SK-N-SH (cell line): ENCODE data around the gene CALCOCO1.
"Not testable (repeated sequence)": the region's sequence is repeated elsewhere in the genome, so short reads cannot be mapped to it uniquely, and the experiment has no call there.

Experiments used
- RFX5 ChIP-seq: IDR thresholded peaks from 2 replicates; pipeline ENCODE4 v1.6.1; 2012; ENCODE audit warnings: mild to moderate bottlenecking, improper control_type of control experiment, low read length
- RXRA ChIP-seq: IDR thresholded peaks from 2 replicates; pipeline ENCODE4 v1.4.0; 2012; ENCODE audit warnings: low read depth, mild to moderate bottlenecking, borderline replicate concordance
- TAF1 ChIP-seq: IDR thresholded peaks from 2 replicates; pipeline ENCODE4 v1.6.1; 2012; ENCODE audit warnings: low read depth, mild to moderate bottlenecking, low read length, moderate library complexity, borderline replicate concordance
- TCF12 ChIP-seq: IDR thresholded peaks from 2 replicates; pipeline ENCODE4 v1.4.0; 2012
- TF ChIP-seq, protein P1 (sequence below): fragments of 200-600 bp; sonication (generic); IDR thresholded peaks from 2 replicates; pipeline ENCODE4 v1.6.1; 2017; ENCODE audit warnings: antibody characterized with exemption, mild to moderate bottlenecking, moderate library complexity
- TF ChIP-seq, protein P2 (sequence below): IDR thresholded peaks from 2 replicates; pipeline ENCODE4 v1.4.0; 2012; ENCODE audit warnings: low read depth
- TF ChIP-seq, protein P3 (sequence below): IDR thresholded peaks from 2 replicates; pipeline ENCODE4 v1.6.1; 2012; ENCODE audit warnings: mild to moderate bottlenecking, low read depth, low read length, moderate library complexity

DNA sequence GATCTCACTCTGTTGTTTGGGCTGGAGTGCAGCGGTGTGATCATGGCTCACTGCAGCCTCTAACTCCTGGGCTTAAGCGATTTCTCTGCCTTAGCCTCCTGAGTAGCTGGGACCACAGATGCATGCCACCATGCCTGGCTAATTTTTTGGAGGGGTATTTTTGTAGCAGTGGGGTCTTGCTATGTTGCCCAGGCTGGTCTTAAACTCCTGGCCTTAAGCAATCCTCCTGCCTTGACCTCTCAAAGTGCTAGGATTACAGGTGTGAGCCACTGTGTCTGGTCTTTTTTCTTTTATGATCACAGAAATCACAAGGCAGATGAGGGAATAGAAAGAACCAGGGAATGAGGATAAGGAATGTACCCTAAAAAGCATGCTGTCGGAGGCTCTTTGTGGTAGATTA is 35.5 kb upstream of the CALCOCO1 start:
- TF ChIP-seq, protein P1, sequence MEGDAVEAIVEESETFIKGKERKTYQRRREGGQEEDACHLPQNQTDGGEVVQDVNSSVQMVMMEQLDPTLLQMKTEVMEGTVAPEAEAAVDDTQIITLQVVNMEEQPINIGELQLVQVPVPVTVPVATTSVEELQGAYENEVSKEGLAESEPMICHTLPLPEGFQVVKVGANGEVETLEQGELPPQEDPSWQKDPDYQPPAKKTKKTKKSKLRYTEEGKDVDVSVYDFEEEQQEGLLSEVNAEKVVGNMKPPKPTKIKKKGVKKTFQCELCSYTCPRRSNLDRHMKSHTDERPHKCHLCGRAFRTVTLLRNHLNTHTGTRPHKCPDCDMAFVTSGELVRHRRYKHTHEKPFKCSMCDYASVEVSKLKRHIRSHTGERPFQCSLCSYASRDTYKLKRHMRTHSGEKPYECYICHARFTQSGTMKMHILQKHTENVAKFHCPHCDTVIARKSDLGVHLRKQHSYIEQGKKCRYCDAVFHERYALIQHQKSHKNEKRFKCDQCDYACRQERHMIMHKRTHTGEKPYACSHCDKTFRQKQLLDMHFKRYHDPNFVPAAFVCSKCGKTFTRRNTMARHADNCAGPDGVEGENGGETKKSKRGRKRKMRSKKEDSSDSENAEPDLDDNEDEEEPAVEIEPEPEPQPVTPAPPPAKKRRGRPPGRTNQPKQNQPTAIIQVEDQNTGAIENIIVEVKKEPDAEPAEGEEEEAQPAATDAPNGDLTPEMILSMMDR: not testable (repeated sequence)
- not testable (repeated sequence) for TF ChIP-seq TAF1, TCF12, RXRA, RFX5
- TF ChIP-seq, protein P2, sequence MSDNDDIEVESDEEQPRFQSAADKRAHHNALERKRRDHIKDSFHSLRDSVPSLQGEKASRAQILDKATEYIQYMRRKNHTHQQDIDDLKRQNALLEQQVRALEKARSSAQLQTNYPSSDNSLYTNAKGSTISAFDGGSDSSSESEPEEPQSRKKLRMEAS: not testable (repeated sequence)
- TF ChIP-seq, protein P3, sequence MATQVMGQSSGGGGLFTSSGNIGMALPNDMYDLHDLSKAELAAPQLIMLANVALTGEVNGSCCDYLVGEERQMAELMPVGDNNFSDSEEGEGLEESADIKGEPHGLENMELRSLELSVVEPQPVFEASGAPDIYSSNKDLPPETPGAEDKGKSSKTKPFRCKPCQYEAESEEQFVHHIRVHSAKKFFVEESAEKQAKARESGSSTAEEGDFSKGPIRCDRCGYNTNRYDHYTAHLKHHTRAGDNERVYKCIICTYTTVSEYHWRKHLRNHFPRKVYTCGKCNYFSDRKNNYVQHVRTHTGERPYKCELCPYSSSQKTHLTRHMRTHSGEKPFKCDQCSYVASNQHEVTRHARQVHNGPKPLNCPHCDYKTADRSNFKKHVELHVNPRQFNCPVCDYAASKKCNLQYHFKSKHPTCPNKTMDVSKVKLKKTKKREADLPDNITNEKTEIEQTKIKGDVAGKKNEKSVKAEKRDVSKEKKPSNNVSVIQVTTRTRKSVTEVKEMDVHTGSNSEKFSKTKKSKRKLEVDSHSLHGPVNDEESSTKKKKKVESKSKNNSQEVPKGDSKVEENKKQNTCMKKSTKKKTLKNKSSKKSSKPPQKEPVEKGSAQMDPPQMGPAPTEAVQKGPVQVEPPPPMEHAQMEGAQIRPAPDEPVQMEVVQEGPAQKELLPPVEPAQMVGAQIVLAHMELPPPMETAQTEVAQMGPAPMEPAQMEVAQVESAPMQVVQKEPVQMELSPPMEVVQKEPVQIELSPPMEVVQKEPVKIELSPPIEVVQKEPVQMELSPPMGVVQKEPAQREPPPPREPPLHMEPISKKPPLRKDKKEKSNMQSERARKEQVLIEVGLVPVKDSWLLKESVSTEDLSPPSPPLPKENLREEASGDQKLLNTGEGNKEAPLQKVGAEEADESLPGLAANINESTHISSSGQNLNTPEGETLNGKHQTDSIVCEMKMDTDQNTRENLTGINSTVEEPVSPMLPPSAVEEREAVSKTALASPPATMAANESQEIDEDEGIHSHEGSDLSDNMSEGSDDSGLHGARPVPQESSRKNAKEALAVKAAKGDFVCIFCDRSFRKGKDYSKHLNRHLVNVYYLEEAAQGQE: not testable (repeated sequence)
